ENCODE data around the gene MRAP. TPM values are rescaled to one million over a fixed set of nuclear protein-coding genes. Genes with fewer than 3 reads are reported as not detected.

MRAP gene
- total RNA-seq, 2 experiments from 2014 or later = not detected

- no peak overlapping the region for H3K27ac Mint-ChIP-seq
- POLR2A ChIA-PET = no interaction called here
- H3K9me3 Mint-ChIP-seq = peaks cover 13% of the 10 kb centered on the region
- H3K4me1 Mint-ChIP-seq = peaks cover 5% of the 10 kb centered on the region
- no peak overlapping the region for H3K4me3 Mint-ChIP-seq
- DNase-seq = no peak
- CTCF ChIA-PET = interaction anchor here (0.6 kb wide), 1 partner anchor 59 kb away, joined by 3 read pairs; no protein-coding TSS in a partner anchor
- peaks cover 72% of the 10 kb centered on the region for H3K36me3 Mint-ChIP-seq (ENCODE audit: low read depth)
- H3K27me3 Mint-ChIP-seq = no peaks in the 10 kb centered on the region
These were observed 50.8 kb downstream of the MRAP start for GRCh38 chr21:32349333-32349944.

- H3K4me1 Mint-ChIP-seq = peaks cover 5% of the 10 kb centered on the region
- H3K27ac Mint-ChIP-seq = peak overlapping the region; percentile 5
- no peak overlapping the region for H3K4me3 Mint-ChIP-seq
- H3K36me3 Mint-ChIP-seq (ENCODE audit: low read depth) = peaks cover 69% of the 10 kb centered on the region
- DNase-seq = no peak
- ChIA-PET POLR2A (no interaction called here), CTCF (interaction anchor here (0.5 to 1.0 kb wide), 2 partner anchors 13 to 20 kb away, joined by 3 to 4 read pairs; no protein-coding TSS in a partner anchor)
- no peaks in the 10 kb centered on the region for H3K27me3 Mint-ChIP-seq
- H3K9me3 Mint-ChIP-seq = peaks cover 4% of the 10 kb centered on the region
These were observed 51.7 kb downstream of the MRAP start for GRCh38 chr21:32350211-32350980.

GRCh38 chr21:32350981-32351380 lies 52.3 kb downstream of the MRAP start:
- Mint-ChIP-seq H3K27ac (no peak overlapping the region), H3K27me3 (no peaks in the 10 kb centered on the region), H3K4me1 (peaks cover 5% of the 10 kb centered on the region), H3K9me3 (peaks cover 4% of the 10 kb centered on the region), H3K4me3 (no peak overlapping the region), H3K36me3 (ENCODE audit: low read depth) (peaks cover 67% of the 10 kb centered on the region)
- ChIA-PET POLR2A (no interaction called here), CTCF (interaction anchor here (1.0 kb wide), 1 partner anchor 12 kb away, joined by 3 read pairs; no protein-coding TSS in a partner anchor)
- DNase-seq = no peak

GRCh38 chr21:32351428-32351827 lies 52.8 kb downstream of the MRAP start:
- CTCF ChIA-PET = no interaction called here
- POLR2A ChIA-PET = no interaction called here
- Mint-ChIP-seq H3K9me3 (peaks cover 2% of the 10 kb centered on the region), H3K4me3 (no peak overlapping the region), H3K27ac (no peak overlapping the region), H3K36me3 (ENCODE audit: low read depth) (peaks cover 67% of the 10 kb centered on the region), H3K4me1 (peaks cover 5% of the 10 kb centered on the region), H3K27me3 (no peaks in the 10 kb centered on the region)
- DNase-seq = no peak

- Mint-ChIP-seq H3K27me3 (no peaks in the 10 kb centered on the region), H3K4me1 (peaks cover 5% of the 10 kb centered on the region), H3K9me3 (no peaks in the 10 kb centered on the region), H3K27ac (no peak overlapping the region), H3K4me3 (no peak overlapping the region), H3K36me3 (ENCODE audit: low read depth) (peaks cover 61% of the 10 kb centered on the region)
- DNase-seq = no peak
- CTCF ChIA-PET = interaction anchor here (1.2 kb wide), 1 partner anchor 18 kb away, joined by 3 read pairs; no protein-coding TSS in a partner anchor
- POLR2A ChIA-PET = no interaction called here
These were observed 53.9 kb downstream of the MRAP start for GRCh38 chr21:32352526-32352925.

GRCh38 chr21:32353002-32353711 lies 54.5 kb downstream of the MRAP start:
- Mint-ChIP-seq H3K4me3 (no peak overlapping the region), H3K4me1 (peaks cover 5% of the 10 kb centered on the region), H3K36me3 (ENCODE audit: low read depth) (peaks cover 55% of the 10 kb centered on the region), H3K9me3 (no peaks in the 10 kb centered on the region), H3K27me3 (no peaks in the 10 kb centered on the region), H3K27ac (no peak overlapping the region)
- ChIA-PET POLR2A (no interaction called here), CTCF (interaction anchor here (1.2 kb wide), 1 partner anchor 18 kb away, joined by 3 read pairs; no protein-coding TSS in a partner anchor)
- no peak for DNase-seq

- ChIA-PET POLR2A (no interaction called here), CTCF (interaction anchor here (0.6 to 1.2 kb wide), 3 partner anchors 9 to 1964 kb away, joined by 3 to 5 read pairs (median 4); no protein-coding TSS in a partner anchor)
- DNase-seq = no peak
- Mint-ChIP-seq H3K4me1 (peaks cover 2% of the 10 kb centered on the region), H3K9me3 (no peaks in the 10 kb centered on the region), H3K4me3 (no peak overlapping the region), H3K27me3 (no peaks in the 10 kb centered on the region), H3K27ac (no peak overlapping the region), H3K36me3 (ENCODE audit: low read depth) (peaks cover 58% of the 10 kb centered on the region)
These were observed 58.3 kb downstream of the MRAP start for GRCh38 chr21:32356874-32357395.

- POLR2A ChIA-PET = no interaction called here
- Mint-ChIP-seq H3K36me3 (ENCODE audit: low read depth) (peaks cover 49% of the 10 kb centered on the region), H3K9me3 (no peaks in the 10 kb centered on the region), H3K27ac (peak overlapping the region; percentile 36), H3K4me3 (no peak overlapping the region), H3K4me1 (peaks cover 9% of the 10 kb centered on the region), H3K27me3 (no peaks in the 10 kb centered on the region)
- no peak for DNase-seq
- CTCF ChIA-PET = no interaction called here
These were observed 61.1 kb downstream of the MRAP start for GRCh38 chr21:32359719-32360260.

- Mint-ChIP-seq H3K4me3 (no peak overlapping the region), H3K27ac (no peak overlapping the region), H3K4me1 (peaks cover 11% of the 10 kb centered on the region), H3K36me3 (ENCODE audit: low read depth) (peaks cover 49% of the 10 kb centered on the region), H3K27me3 (no peaks in the 10 kb centered on the region), H3K9me3 (no peaks in the 10 kb centered on the region)
- POLR2A ChIA-PET = no interaction called here
- CTCF ChIA-PET = no interaction called here
- no peak for DNase-seq
These were observed 61.8 kb downstream of the MRAP start for GRCh38 chr21:32360401-32360975.

Other genes starting within 250 kb of the MRAP start
- gene MIS18A, start 19.8 kb upstream of the MRAP start, total RNA-seq = 10 to 100 TPM; 18.6 to 19.6 TPM
- 10 to 100 TPM; 16.3 to 16.9 TPM for gene URB1, start 94.2 kb downstream of the MRAP start, total RNA-seq
- gene EVA1C, start 113.9 kb downstream of the MRAP start, total RNA-seq = 1 to 10 TPM; 4.8 to 5.4 TPM